HFF-Myc (cell line): ENCODE measurements around the gene EEFSEC.

ENCODE experiments used
- DNase-seq: peaks from one replicate; pipeline ENCODE4 v3.0.0-alpha.2; 2011; ENCODE audit warnings: low read depth; ENCODE audit errors: extremely low read depth
- H3K4me3 ChIP-seq: replicated peaks from 2 replicates; pipeline ENCODE4 v1.5.1; 2011; ENCODE audit warnings: low read depth, mild to moderate bottlenecking, control low read depth, low read length
- CTCF ChIP-seq: IDR thresholded peaks from 2 replicates; pipeline ENCODE4 v1.5.1; 2012; ENCODE audit warnings: mild to moderate bottlenecking, low read depth, low read length, control low read depth; ENCODE audit errors: missing control alignments

Gene EEFSEC

GRCh38 chr3:128215290-128215689 lies 62.0 kb downstream of the EEFSEC start:
- H3K4me3 ChIP-seq = no peak overlapping the region
- TF ChIP-seq CTCF = no peak
- DNase-seq = no peak

GRCh38 chr3:128215800-128216495 lies 62.7 kb downstream of the EEFSEC start:
- TF ChIP-seq CTCF = no peak
- H3K4me3 ChIP-seq = no peak overlapping the region
- no peak for DNase-seq

GRCh38 chr3:128217702-128218547 lies 64.6 kb downstream of the EEFSEC start:
- no peak for TF ChIP-seq CTCF
- no peak for DNase-seq
- H3K4me3 ChIP-seq = no peak overlapping the region

GRCh38 chr3:128218548-128219257 lies 65.4 kb downstream of the EEFSEC start:
- TF ChIP-seq CTCF = no peak
- no peak overlapping the region for H3K4me3 ChIP-seq

GRCh38 chr3:128221328-128221727 lies 68.0 kb downstream of the EEFSEC start:
- no peak for DNase-seq
- H3K4me3 ChIP-seq = no peak overlapping the region
- TF ChIP-seq CTCF = no peak

More at GRCh38 chr3:128218548-128219257, 65.4 kb downstream of the EEFSEC start:
- no peak for DNase-seq

GRCh38 chr3:128222796-128223385 lies 69.6 kb downstream of the EEFSEC start:
- TF ChIP-seq CTCF = no peak
- no peak for DNase-seq
- H3K4me3 ChIP-seq = no peak overlapping the region
